NCI-H1694 (cell line): ENCODE data around the gene KCNAB2.

ENCODE experiments used
- DNase-seq: peaks from one replicate; lab custom pipeline; 2025; lab: John Stamatoyannopoulos, UW

KCNAB2 gene

GRCh38 chr1:6033124-6033523 lies 12.6 kb upstream of the KCNAB2 start:
- DNase-seq = no peak

GRCh38 chr1:6033986-6034749 lies 11.5 kb upstream of the KCNAB2 start:
- DNase-seq = no peak

DNA sequence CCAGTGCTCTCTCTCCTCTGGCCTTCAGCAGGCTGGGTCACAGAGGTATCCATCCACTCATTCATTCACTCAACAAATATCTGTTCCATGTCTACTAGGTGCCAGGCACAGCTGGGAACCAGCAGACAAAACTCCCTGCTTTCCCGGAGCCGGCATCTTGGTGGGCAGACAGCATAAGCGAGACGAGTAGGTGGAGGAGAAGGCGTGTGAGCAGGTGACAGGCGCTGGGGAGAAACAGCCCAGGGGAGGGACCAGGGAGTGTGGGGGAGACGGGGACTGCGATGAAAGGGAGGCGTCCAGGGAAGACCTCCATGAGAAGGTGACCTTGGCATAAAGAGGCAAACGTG lies 11.0 kb upstream of the KCNAB2 start:
- no peak for DNase-seq

DNA sequence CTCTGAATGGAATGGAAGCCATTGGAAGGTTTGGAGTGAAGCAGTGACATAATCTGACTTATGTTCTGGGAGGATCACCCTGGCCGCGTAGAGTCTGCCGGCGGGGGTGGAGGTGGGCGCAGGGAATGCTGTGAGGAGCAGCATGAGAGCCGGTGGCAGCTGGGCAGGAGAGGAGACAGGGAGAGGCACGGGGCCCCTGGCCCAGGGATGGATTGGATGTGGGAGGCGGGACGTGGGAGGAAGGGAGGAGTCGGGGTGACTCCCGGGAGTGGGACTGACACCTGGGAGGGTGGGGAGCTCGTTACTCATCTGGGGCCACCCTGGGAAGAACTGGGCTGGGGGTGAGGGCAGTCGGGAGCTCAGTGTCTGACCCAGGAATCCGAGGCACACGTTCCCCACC lies 10.4 kb upstream of the KCNAB2 start:
- DNase-seq = no peak

DNA sequence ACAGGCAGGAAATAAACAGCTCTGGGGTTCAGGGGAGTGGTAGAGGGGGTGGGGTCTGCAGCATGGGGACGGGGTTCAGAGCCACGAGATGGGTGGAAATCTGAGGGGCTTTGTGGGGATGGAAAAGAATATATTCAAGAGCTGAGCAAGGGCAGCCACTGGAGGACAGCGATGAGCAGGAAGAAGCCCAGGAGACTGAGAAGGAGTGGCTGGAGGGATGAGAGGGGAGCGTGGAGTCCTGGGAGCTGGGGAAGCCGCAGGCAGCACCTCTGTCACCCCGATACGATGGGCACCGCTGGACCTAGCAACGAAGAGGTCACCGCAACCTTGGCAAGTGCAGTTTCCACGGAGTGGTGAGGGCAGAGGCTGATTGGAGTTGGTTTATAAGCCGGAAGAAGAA lies 10.0 kb upstream of the KCNAB2 start:
- no peak for DNase-seq

DNA sequence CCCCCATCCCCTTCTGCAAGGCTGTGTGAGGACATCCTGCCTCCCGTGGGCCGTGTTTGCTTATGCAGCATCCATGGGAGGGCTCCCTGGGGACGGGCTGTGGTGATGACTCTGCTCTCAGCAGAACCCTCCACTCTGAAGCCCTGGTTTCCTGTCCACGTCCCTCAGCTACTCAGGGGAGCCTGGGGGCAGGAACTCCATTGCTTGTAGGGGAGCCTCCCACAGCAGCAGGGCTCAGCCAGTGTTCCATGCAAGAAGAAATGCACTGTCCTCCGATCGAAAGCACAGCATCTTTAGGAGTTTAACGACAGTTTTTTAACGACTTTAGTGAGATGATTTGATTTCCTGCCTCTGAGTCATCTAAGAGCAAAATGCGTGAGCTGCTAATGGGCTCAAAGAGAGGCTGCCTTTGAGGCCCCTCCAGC lies 8.3 kb upstream of the KCNAB2 start:
- DNase-seq = no peak

DNA sequence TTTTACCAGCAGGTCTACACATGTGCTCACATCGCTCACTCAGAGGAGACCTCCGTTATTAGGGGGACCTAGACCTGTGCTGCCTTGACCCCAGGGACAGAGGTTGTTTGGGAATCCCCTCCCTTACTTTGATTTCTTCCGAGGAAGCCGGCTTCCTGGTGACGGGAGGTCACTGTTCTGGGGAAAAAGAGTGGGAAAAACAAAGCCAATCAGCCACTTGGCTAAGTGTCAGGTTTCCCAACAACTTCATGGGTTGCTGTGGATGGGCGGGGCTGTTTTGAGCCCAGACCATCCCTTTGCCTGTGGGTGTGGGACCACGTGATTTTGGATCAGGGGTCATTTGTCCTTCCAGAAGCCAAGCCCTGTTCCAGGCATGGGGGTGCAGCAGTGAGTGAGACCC lies 7.1 kb upstream of the KCNAB2 start:
- no peak for DNase-seq

GRCh38 chr1:6039031-6039430 lies 6.7 kb upstream of the KCNAB2 start:
- no peak for DNase-seq

GRCh38 chr1:6040444-6040843 lies 5.2 kb upstream of the KCNAB2 start:
- DNase-seq = no peak

- no peak for DNase-seq
Observed at GRCh38 chr1:6040861-6041415, 4.8 kb upstream of the KCNAB2 start.

DNA sequence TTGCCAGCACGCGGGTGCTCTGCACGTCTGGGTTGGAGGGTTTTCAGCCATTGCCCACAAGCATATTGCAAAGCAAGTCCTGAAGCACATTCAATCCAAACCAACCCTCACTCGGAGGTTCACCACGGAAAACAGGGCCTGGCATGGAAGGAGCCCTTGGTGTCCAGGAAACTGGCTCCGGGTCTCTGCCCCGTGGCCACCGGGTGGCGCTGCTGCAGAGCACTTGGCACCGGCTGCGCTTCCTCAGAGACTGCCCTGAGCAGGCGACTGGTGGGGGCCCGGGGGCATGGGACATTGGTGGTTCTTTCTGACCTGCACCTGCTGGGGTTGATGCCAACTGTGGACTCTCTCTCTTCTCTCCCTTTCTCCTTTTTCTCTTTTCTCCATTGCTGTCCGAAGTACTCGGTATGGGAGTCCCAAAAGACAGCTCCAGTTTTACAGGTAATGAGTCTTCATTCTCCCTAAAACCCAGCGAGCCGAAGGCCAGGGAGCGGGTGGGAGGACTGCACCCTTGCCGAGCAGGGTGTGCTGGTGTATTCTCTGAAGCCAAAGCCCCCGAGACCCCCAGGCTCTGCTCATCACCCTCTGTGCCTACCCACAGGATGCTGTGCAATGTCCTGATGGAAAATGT lies 4.1 kb upstream of the KCNAB2 start:
- no peak for DNase-seq

- no peak for DNase-seq
Observed at GRCh38 chr1:6043561-6043960, 2.1 kb upstream of the KCNAB2 start.

DNA sequence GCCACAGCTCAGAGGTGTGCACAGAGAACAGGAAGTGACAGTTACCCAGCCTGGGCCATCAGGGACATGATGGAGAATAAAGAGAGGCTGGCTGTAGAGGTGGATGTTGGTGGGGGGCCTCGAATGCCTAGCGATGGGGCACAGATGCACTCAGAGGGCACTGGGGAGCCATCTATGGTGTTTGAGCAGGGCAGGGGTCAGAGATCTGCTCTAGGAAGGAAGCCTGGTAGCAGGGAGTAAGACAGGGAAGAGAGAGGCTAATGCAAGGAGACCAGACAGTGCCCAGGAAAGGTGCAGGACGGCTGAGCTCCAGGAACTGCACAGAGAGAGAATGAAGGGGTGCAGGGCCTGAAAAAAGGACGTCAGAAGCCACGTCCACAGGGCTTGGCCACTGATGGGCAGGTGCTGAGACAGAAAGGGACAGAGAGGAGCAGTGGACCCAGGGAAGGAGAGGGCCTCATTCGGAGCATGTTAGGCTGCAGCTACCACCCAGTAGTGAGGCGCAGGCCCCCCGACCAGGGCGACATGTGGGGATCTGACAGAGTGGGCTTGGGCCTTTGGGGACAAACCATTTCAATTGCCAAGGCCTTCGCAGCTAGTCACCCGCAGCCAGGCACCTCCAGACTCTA lies 1.1 kb upstream of the KCNAB2 start:
- DNase-seq = no peak

DNA sequence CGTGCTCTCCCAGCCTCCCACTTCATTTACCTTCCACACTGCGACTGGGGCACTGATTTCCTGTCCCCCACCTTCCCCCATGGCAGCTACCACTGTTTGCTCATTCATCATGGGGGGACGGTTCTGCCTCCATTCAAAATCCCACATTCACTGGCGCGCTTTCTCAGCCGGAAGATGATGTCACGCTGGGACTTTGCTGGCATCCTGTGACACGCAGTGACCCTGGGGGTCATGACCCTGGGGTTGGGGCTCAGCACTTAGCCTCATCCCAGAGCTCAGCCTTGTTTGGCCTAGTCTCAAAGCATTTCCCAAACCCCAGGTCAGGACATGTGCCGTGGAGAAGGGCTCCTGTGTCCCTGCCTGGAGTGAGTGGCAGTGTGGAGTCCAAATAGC lies 582 bp upstream of the KCNAB2 start:
- no peak for DNase-seq

- no peak for DNase-seq
Observed at GRCh38 chr1:6046279-6046678, 591 bp downstream of the KCNAB2 start.

- no peak for DNase-seq
Observed at GRCh38 chr1:6048179-6048867, 2.6 kb downstream of the KCNAB2 start.

- no peak for DNase-seq
Observed at GRCh38 chr1:6049419-6049818, 3.7 kb downstream of the KCNAB2 start.

- DNase-seq = no peak
Observed at GRCh38 chr1:6051423-6051822, 5.7 kb downstream of the KCNAB2 start.

GRCh38 chr1:6052543-6053205 lies 7.0 kb downstream of the KCNAB2 start:
- no peak for DNase-seq

- DNase-seq = no peak
Observed at GRCh38 chr1:6053206-6053546, 7.5 kb downstream of the KCNAB2 start.

DNA sequence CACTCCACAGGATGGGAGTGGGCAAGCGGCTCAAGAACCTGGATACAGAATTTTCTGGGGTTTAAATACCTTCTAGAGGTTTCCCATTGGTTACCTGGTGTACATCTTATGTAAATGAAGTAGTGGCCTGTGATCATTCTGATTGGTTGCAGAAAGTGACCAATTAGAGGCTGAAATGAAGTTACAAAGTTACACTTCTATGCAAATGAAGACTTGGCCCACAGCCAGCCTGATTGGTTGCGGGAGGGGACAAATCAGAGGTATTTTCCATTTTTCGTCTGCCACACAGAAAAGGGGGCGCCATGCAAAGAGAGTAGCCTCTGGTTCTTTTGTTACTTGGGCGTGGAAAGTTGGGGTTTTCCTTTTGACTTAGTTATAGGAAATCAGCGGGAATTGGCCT lies 8.9 kb downstream of the KCNAB2 start:
- no peak for DNase-seq

DNA sequence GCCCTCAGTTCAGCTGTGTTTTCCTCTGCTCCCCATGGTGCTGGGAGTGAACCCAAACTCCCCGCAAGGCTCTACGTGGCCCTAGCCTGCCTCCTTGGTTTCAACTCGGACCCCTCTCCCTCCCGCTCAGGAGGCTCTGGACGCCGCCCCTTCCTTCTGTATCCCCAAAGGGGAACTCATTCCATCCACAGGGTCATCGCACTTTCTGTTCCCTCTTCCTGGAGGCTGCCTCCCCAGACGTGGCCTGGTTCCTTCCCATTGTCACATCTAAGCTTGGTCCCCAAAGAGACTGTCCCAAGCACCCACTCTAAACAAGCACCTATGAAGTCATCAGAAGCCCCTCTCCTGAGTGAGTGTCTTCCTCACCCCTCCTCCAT lies 10.9 kb downstream of the KCNAB2 start:
- DNase-seq = no peak
